AG04450 (cell line): ENCODE results near the gene FARP1. TPM values are rescaled to one million over a fixed set of nuclear protein-coding genes. Genes with fewer than 3 reads are reported as not detected.

Experiments used
- CTCF ChIA-PET: fragments of 300-600, 350-600 bp; formaldehyde crosslinking; extraction: SDS; loops from one replicate; lab custom pipeline; 2022; ENCODE audit warnings: antibody characterized with exemption, inconsistent platforms; lab: Charles Lee
- POLR2A ChIA-PET: fragments of 350-600 bp; formaldehyde crosslinking; extraction: SDS; loops from one replicate; lab custom pipeline; 2021; ENCODE audit warnings: antibody characterized with exemption, inconsistent platforms; lab: Yijun Ruan, JAX
- DNase-seq: peaks from one replicate; pipeline ENCODE4 v3.0.0-alpha.2; 2011; ENCODE audit warnings: low read depth, low spot score
- H3K27ac ChIP-seq: one replicate; pipeline ENCODE4 v1.5.1; 2012; ENCODE audit warnings: low read depth, low read length, control low read depth
- H3K27me3 ChIP-seq: one replicate; pipeline ENCODE4 v1.6.0; 2012; ENCODE audit warnings: low read length; ENCODE audit not compliant: control insufficient read depth, insufficient read depth
- H3K4me3 ChIP-seq: 2 replicates; pipeline ENCODE4 v1.5.1; 2011; ENCODE audit warnings: mild to moderate bottlenecking, low read depth, low read length, control low read depth
- H3K9me3 ChIP-seq: 2 replicates; pipeline ENCODE4 v1.5.1; 2012; ENCODE audit warnings: low read length; ENCODE audit not compliant: control insufficient read depth, insufficient read depth
- CTCF ChIP-seq: IDR thresholded peaks from 2 replicates; pipeline ENCODE4 v1.5.1; 2011; ENCODE audit warnings: low read depth, low read length, control low read depth, inconsistent platforms
- polyA plus RNA-seq: library from polyadenylated mRNA; depleted of rRNA; stranded (reverse); fragments of >200 nt; gene quantifications from 2 replicates; pipeline ENCODE4 v1.2.3, GENCODE V29; 2011

FARP1 gene
- polyA plus RNA-seq, 1 experiment, result 76.4 TPM

DNA sequence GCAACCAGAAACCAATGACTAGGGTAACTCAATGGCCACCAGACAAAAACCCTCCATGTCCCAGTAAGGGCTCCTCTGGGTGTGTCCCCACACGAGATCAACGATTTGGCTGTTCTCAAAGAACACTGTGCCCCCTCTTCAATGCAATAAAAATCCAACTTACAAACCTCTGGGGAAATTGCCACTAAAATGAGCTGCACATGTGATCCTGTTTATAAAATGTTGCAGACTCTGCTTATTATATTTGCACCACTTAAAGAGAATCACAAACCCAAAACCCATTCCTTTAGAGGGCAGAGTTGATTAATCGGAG is 353.5 kb downstream of the FARP1 start:
- no peak for DNase-seq
- Histone ChIP-seq H3K9me3 (no peaks in the 10 kb centered on the region), H3K4me3 (no peak overlapping the region), H3K27me3 (no peaks in the 10 kb centered on the region), H3K27ac (peak overlapping the region; percentile 35)
- ChIA-PET POLR2A (interaction anchor here (0.6 kb wide), 1 partner anchor 52 kb away, joined by 11 read pairs; no protein-coding TSS in a partner anchor), CTCF (interaction anchor here (1.3 kb wide), 1 partner anchor 44 kb away, joined by 3 read pairs; no protein-coding TSS in a partner anchor)
- no peak for TF ChIP-seq CTCF

GRCh38 chr13:98496966-98497365 is 354.1 kb downstream of the FARP1 start:
- no peaks in the 10 kb centered on the region for H3K9me3 ChIP-seq
- H3K27ac ChIP-seq, result no peak overlapping the region
- ChIA-PET CTCF (interaction anchor here (1.3 kb wide), 1 partner anchor 43 kb away, joined by 3 read pairs; no protein-coding TSS in a partner anchor), POLR2A (interaction anchor here (0.6 kb wide), 1 partner anchor 51 kb away, joined by 11 read pairs; no protein-coding TSS in a partner anchor)
- DNase-seq, result no peak
- H3K4me3 ChIP-seq, result no peak overlapping the region
- TF ChIP-seq CTCF, result no peak
- no peaks in the 10 kb centered on the region for H3K27me3 ChIP-seq

DNA sequence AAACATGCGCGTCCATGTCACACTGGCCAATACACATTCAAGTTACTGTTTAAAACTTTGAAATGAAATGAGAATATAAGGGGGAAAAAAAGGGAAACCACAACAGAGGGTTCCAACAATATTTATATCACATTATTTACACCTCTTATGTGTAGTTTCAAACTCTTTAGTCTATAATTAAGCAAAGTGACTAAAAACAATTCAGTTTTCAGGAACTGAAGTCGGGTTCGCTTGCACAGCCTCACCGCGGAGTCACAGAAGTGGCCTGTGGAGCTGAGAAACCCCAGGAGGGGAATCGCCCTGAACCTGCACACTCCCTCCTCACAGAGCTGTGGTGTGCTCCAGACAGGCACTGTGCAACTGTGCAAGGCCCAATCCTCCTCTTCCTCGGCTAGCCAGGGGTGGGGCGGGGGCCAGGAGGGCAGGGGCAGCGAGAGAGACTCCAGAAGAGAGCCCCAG is 358.1 kb downstream of the FARP1 start:
- CTCF ChIA-PET, result no interaction called here
- POLR2A ChIA-PET, result interaction anchor here (0.6 kb wide), 1 partner anchor 77 kb away, joined by 3 read pairs; no protein-coding TSS in a partner anchor
- TF ChIP-seq CTCF, result no peak
- DNase-seq, result no peak
- no peak overlapping the region for H3K27ac ChIP-seq
- no peak overlapping the region for H3K4me3 ChIP-seq
- H3K9me3 ChIP-seq, result no peaks in the 10 kb centered on the region
- no peaks in the 10 kb centered on the region for H3K27me3 ChIP-seq

DNA sequence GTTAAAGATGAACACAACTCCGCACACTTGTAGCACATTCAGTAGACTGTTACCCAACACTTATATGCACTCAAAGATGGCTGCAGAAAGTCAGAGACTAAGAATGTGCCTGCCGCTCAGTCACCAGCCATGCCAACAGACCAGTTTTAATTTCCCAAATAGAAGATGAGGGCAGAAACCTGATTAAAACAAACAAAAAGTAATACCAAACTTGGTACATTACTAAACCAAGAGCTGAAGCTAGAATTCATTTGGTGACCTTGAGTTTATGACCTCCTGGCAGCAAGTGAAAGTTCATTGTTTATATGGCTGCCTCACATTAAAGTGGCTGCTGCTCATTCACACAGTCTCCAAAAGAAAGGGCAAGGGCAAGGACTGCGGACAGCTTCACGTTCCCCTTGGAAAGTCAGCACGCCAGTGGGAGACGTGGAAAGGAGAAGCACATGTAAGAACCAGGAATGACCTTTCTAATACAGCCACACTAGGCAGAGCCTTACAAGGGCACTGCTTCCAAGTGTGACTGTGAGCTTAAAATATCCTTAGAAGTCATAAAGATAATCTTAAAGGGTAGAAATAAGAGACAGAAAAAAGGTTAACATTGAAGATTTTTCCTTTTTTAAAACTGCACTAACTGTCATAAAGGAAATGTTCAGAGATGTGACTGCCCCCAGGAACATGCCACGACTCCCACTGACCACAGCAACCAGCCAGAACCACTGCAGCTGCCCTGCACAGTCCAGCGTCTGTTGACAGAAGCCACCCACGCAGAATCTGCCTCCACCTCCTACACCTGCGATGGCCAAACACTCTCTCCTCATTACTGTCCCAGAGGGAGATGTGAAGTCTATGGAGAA is 360.5 kb downstream of the FARP1 start:
- H3K9me3 ChIP-seq, result no peaks in the 10 kb centered on the region
- no peak for DNase-seq
- peak overlapping the region; percentile 71 for H3K27ac ChIP-seq
- TF ChIP-seq CTCF, result no peak
- ChIA-PET CTCF (interaction anchor here (0.5 to 0.9 kb wide), 2 partner anchors 19 to 79 kb away, joined by 3 to 4 read pairs; no protein-coding TSS in a partner anchor), POLR2A (no interaction called here)
- H3K27me3 ChIP-seq, result no peaks in the 10 kb centered on the region
- H3K4me3 ChIP-seq, result peak overlapping the region; percentile 39

DNA sequence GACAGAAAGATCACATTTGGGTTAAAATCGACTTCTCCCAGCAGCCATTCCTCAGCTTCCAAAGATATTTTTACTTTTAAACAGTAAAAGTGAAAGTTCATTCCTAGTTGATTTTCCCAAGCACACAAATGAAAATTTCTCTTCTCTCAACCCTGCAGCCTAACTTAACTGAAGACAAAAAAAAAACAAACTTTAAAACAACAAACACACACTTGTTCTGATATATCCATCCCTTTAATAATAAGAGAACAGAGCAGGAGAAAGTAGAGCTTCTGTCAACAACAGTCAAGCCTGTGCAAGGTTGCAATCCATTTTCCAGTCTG is 361.1 kb downstream of the FARP1 start:
- DNase-seq, result no peak
- CTCF ChIA-PET, result interaction anchor here (0.5 to 0.9 kb wide), 2 partner anchors 19 to 78 kb away, joined by 3 to 4 read pairs; no protein-coding TSS in a partner anchor
- TF ChIP-seq CTCF, result no peak
- POLR2A ChIA-PET, result interaction anchor here (0.6 kb wide), 1 partner anchor 22 kb away, joined by 5 read pairs; no protein-coding TSS in a partner anchor
- Histone ChIP-seq H3K27me3 (no peaks in the 10 kb centered on the region), H3K9me3 (no peaks in the 10 kb centered on the region), H3K27ac (peak overlapping the region; percentile 71), H3K4me3 (peak overlapping the region; percentile 39)
